ENCODE results near the gene SAMD5. TPM values are rescaled to one million over a fixed set of nuclear protein-coding genes. Genes with fewer than 3 reads are reported as not detected.

The SAMD5 gene
- total and polyA plus RNA-seq, 2 experiments from 2014 or later = 0.03 TPM; not detected in 1

GRCh38 chr6:147538821-147539220, 30.3 kb downstream of the SAMD5 start:
- H3F3A ChIP-seq (replicated peaks; ENCODE audit: low read depth) = no peaks in the 10 kb centered on the region
- Mint-ChIP-seq H3K4me3 (no peak overlapping the region), H3K4me1 (peaks cover 3% of the 10 kb centered on the region; the same call in 1 of the 3 replicates), H3K9me3 (peaks cover 26% of the 10 kb centered on the region), H3K36me3 (ENCODE audit: low read depth) (peaks cover 16% of the 10 kb centered on the region), H3K27me3 (ENCODE audit: insufficient read depth, low read depth, poor library complexity) (no peaks in the 10 kb centered on the region), H3K27ac (no peak overlapping the region)
- no peaks in the 10 kb centered on the region for H4K20me1 ChIP-seq (replicated peaks; ENCODE audit: insufficient read depth)
- no peaks in the 10 kb centered on the region for H3K79me2 ChIP-seq (replicated peaks; ENCODE audit: insufficient read depth)
- DNase-seq (ENCODE audit: low spot score) = no peak
- no peak for TF ChIP-seq CREB1 (CRISPR knock-in tag; IDR thresholded peaks at IDR 0.05; ENCODE audit: low read depth)
- no peak for TF ChIP-seq REST (IDR thresholded peaks at IDR 0.05; ENCODE audit: unreplicated experiment)
- no peak for TF ChIP-seq ZNF331 (CRISPR knock-in tag; IDR thresholded peaks at IDR 0.05; ENCODE audit: low read depth)
- no peak for TF ChIP-seq EZH2 (IDR thresholded peaks at IDR 0.05; ENCODE audit: low read depth, unreplicated experiment)
- TF ChIP-seq ZNF114 (CRISPR knock-in tag; IDR thresholded peaks at IDR 0.05) = no peak
- no peak for TF ChIP-seq EZH2phosphoT487 (IDR thresholded peaks at IDR 0.05; ENCODE audit: unreplicated experiment)
- no peak for TF ChIP-seq NANOG (IDR thresholded peaks at IDR 0.05; ENCODE audit: borderline replicate concordance)
- no peak for TF ChIP-seq CTCF (conservative IDR thresholded peaks at IDR 0.05; ENCODE audit: low read depth in 2 of 2)
- TF ChIP-seq STAT1 (IDR thresholded peaks at IDR 0.05; ENCODE audit: unreplicated experiment) = no peak
- TF ChIP-seq POLR2AphosphoS5 (IDR thresholded peaks at IDR 0.05; ENCODE audit: low read depth) = no peak
- TF ChIP-seq ETS1 (IDR thresholded peaks at IDR 0.05) = no peak
- H3K36me3 ChIP-seq (ENCODE audit: insufficient read depth) = no peaks in the 10 kb centered on the region
- H2AFZ ChIP-seq = no peak overlapping the region
- no peak for ATAC-seq
- H3K4me1 ChIP-seq (ENCODE audit: insufficient read depth) = no peaks in the 10 kb centered on the region; the same call in 1 of the 2 replicates
- H3K4me3 ChIP-seq = no peak overlapping the region
- no peak overlapping the region for H3K27ac ChIP-seq (ENCODE audit: low read depth)
- no peaks in the 10 kb centered on the region for H3K27me3 ChIP-seq (ENCODE audit: insufficient read depth)
- no peak overlapping the region for H3K4me2 ChIP-seq
- no peaks in the 10 kb centered on the region for H3K9me2 ChIP-seq (ENCODE audit: insufficient read depth)

Data from GM23338 (cell line).